Endodermal cell (in vitro differentiated cells): ENCODE data around the gene DLG2. TPM values are rescaled to one million over a fixed set of nuclear protein-coding genes. Genes with fewer than 3 reads are reported as not detected.

Source experiments
- DNase-seq: peaks from one replicate; pipeline ENCODE4 v3.0.0-alpha.2; 2017
- H3K27ac ChIP-seq: 2 replicates; pipeline ENCODE4 v1.5.1; 2013; ENCODE audit warnings: mild to moderate bottlenecking, low read depth, low read length, moderate library complexity
- H3K27me3 ChIP-seq: 2 replicates; pipeline ENCODE4 v1.6.1; 2013; ENCODE audit warnings: mild to moderate bottlenecking, low read length, moderate library complexity; ENCODE audit not compliant: insufficient read depth, control insufficient read depth, poor library complexity, severe bottlenecking
- H3K36me3 ChIP-seq: 2 replicates; pipeline ENCODE4 v1.7.0; 2013; ENCODE audit warnings: mild to moderate bottlenecking, low read length, moderate library complexity; ENCODE audit not compliant: control insufficient read depth, insufficient read depth
- H3K4me1 ChIP-seq: one replicate; pipeline ENCODE4 v1.7.0; 2013; ENCODE audit warnings: low read length; ENCODE audit not compliant: control insufficient read depth, insufficient read depth
- H3K4me3 ChIP-seq: 2 replicates; pipeline ENCODE4 v1.5.1; 2013; ENCODE audit warnings: mild to moderate bottlenecking, low read length, moderate library complexity
- H3K9ac ChIP-seq: 2 replicates; pipeline ENCODE4 v1.6.1; 2013; ENCODE audit warnings: mild to moderate bottlenecking, low read length, moderate library complexity; ENCODE audit not compliant: poor library complexity, severe bottlenecking; ENCODE audit errors: extremely low read depth
- H3K9me3 ChIP-seq: 2 replicates; pipeline ENCODE4 v1.6.1; 2013; ENCODE audit warnings: mild to moderate bottlenecking, low read length, moderate library complexity; ENCODE audit not compliant: control insufficient read depth
- H3K27ac Mint-ChIP-seq: 2 replicates; pipeline ENCODE4 v1.8.0; 2020; ENCODE audit warnings: mixed read lengths
- H3K27me3 Mint-ChIP-seq: 2 replicates; pipeline ENCODE4 v1.8.0; 2021; ENCODE audit warnings: mild to moderate bottlenecking, mixed read lengths; ENCODE audit not compliant: insufficient read depth
- H3K36me3 Mint-ChIP-seq: 2 replicates; pipeline ENCODE4 v1.8.0; 2020; ENCODE audit warnings: low read depth, mixed read lengths
- H3K4me1 Mint-ChIP-seq: 2 replicates; pipeline ENCODE4 v1.8.0; 2020; ENCODE audit warnings: mixed read lengths
- H3K4me3 Mint-ChIP-seq: 2 replicates; pipeline ENCODE4 v1.8.0; 2020; ENCODE audit warnings: mild to moderate bottlenecking, moderate library complexity, mixed read lengths
- H3K9me3 Mint-ChIP-seq: 2 replicates; pipeline ENCODE4 v1.8.0; 2020; ENCODE audit warnings: mild to moderate bottlenecking, mixed read lengths
- WGBS, 2 experiments: methylation state at CpG; one replicate each; pipeline versions ENCODE4 v1.1.5 to v1.1.7; 2013; ENCODE audit warnings: missing lambda C conversion rate in 2 of 2, mixed read lengths in 1 of 2; ENCODE audit not compliant: insufficient coverage in 1 of 2, insufficient read length in 1 of 2; 5-methylcytosine and 5-hydroxymethylcytosine counted together
- total RNA-seq, 2 donors: library from RNA; stranded (reverse); fragmentation: NEBNext Ultra II Directional in 1 of 2; extraction: Animal tissue kit (Norgen Biotek cat#: 25700) in 1 of 2; gene quantifications; 2 replicates in 1 of 2; 3 replicates in 1 of 2; pipeline ENCODE4 v1.2.1, GENCODE V29; 2021
- TF ChIP-seq, protein P1 (sequence below): fragments of 200-600 bp; sonication (generic); conservative IDR thresholded peaks from 2 replicates; pipeline ENCODE4 v1.5.0; 2021; ENCODE audit warnings: antibody characterized with exemption, mild to moderate bottlenecking

Gene DLG2
- total RNA-seq, 2 donors from 2014 or later = 9.6 to 10.6 TPM

DNA sequence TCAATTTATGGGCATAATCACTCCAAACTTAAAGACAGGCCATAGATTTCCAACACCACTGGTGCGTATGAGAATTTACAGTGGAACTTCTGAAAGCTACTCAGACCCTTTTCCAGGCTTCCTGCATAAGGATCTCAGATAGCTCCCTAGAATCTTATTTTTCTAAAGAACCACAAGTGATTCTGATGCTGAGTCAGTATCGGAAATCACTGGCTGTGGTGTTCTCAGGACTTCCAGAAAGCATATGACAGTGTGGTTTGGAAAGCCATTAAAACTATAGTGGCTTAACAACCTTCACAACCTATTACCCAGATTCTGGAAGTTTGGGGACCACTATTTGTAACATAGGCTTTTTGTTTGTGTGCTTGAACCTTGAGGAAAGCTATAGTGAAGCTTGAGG, 756.0 kb downstream of the DLG2 start:
- H3K27ac Mint-ChIP-seq = no peak overlapping the region
- peaks cover 34% of the 10 kb centered on the region for H3K4me1 Mint-ChIP-seq
- no peaks in the 10 kb centered on the region for H3K27me3 Mint-ChIP-seq
- Histone ChIP-seq H3K27ac (no peak overlapping the region), H3K4me3 (no peak overlapping the region), H3K27me3 (no peaks in the 10 kb centered on the region), H3K36me3 (no peaks in the 10 kb centered on the region), H3K9ac (no peak overlapping the region), H3K4me1 (peaks cover 4% of the 10 kb centered on the region), H3K9me3 (no peaks in the 10 kb centered on the region)
- TF ChIP-seq, protein P1, sequence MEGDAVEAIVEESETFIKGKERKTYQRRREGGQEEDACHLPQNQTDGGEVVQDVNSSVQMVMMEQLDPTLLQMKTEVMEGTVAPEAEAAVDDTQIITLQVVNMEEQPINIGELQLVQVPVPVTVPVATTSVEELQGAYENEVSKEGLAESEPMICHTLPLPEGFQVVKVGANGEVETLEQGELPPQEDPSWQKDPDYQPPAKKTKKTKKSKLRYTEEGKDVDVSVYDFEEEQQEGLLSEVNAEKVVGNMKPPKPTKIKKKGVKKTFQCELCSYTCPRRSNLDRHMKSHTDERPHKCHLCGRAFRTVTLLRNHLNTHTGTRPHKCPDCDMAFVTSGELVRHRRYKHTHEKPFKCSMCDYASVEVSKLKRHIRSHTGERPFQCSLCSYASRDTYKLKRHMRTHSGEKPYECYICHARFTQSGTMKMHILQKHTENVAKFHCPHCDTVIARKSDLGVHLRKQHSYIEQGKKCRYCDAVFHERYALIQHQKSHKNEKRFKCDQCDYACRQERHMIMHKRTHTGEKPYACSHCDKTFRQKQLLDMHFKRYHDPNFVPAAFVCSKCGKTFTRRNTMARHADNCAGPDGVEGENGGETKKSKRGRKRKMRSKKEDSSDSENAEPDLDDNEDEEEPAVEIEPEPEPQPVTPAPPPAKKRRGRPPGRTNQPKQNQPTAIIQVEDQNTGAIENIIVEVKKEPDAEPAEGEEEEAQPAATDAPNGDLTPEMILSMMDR = no peak
- no peak overlapping the region for H3K4me3 Mint-ChIP-seq
- H3K9me3 Mint-ChIP-seq = peaks cover 3% of the 10 kb centered on the region
- 97 to 100% methylated on average over 1 to 2 of the region's 2 CpGs for WGBS, 2 experiments
- no peaks in the 10 kb centered on the region for H3K36me3 Mint-ChIP-seq
- DNase-seq = no peak

DNA sequence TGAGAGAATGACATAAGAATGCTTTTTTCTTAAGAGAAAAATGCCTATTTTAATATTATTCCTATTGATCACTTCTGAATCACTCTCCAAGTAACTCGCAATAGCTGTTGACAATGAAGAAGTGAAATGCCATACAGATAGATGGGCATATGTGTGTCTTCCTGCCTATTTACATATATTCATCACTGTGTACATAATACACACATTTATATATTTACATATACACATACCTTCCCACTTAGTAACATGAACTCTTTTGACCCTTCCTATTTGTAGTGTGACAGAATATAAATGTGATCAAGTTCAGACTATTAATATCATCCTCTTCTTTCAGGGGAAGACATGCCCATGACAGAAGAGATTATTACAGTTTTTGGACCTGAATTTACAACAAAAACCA, 756.7 kb downstream of the DLG2 start:
- H3K9me3 ChIP-seq = no peaks in the 10 kb centered on the region
- H3K27ac Mint-ChIP-seq = no peak overlapping the region
- H3K9me3 Mint-ChIP-seq = no peaks in the 10 kb centered on the region
- peaks cover 9% of the 10 kb centered on the region for H3K4me1 ChIP-seq
- TF ChIP-seq, protein P1 = no peak
- no peak overlapping the region for H3K4me3 ChIP-seq
- WGBS, 2 experiments = 90% methylated on average over 1 of the region's 1 CpG; no CpG with 5 or more reads in 1 of the 2 experiments
- no peak overlapping the region for H3K4me3 Mint-ChIP-seq
- H3K36me3 ChIP-seq = no peaks in the 10 kb centered on the region
- H3K4me1 Mint-ChIP-seq = peaks cover 40% of the 10 kb centered on the region
- H3K36me3 Mint-ChIP-seq = no peaks in the 10 kb centered on the region
- H3K27me3 Mint-ChIP-seq = no peaks in the 10 kb centered on the region
- no peak for DNase-seq
- no peaks in the 10 kb centered on the region for H3K27me3 ChIP-seq
- no peak overlapping the region for H3K9ac ChIP-seq
- no peak overlapping the region for H3K27ac ChIP-seq

DNA sequence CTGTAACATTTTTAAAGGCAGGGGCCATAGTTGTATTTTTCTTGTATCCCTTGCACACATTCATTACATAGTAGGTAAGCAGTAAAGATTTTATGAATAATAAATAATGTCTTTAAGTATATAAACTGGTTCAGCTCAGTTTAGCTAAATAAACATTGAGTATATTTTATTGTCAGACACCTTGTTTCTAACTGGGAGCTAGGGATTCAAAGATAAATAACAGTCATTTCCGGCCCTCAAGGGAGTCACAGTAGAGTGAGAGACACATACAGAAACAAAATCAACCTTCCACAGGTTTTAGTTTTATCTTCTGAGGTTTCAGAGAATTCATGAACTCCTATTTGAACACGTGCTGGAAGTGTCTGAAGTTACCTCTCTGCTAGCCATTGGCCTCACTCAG, 760.2 kb downstream of the DLG2 start:
- Mint-ChIP-seq H3K27ac (no peak overlapping the region), H3K4me3 (no peak overlapping the region), H3K4me1 (peaks cover 20% of the 10 kb centered on the region), H3K9me3 (no peaks in the 10 kb centered on the region), H3K36me3 (no peaks in the 10 kb centered on the region), H3K27me3 (no peaks in the 10 kb centered on the region)
- Histone ChIP-seq H3K27me3 (no peaks in the 10 kb centered on the region), H3K9ac (no peak overlapping the region), H3K36me3 (no peaks in the 10 kb centered on the region), H3K27ac (no peak overlapping the region), H3K4me1 (peaks cover 10% of the 10 kb centered on the region), H3K4me3 (no peak overlapping the region), H3K9me3 (no peaks in the 10 kb centered on the region)
- TF ChIP-seq, protein P1 = no peak
- WGBS, 2 experiments = 80 to 92% methylated on average over 1 to 2 of the region's 2 CpGs
- no peak for DNase-seq
